AG10803 (cell line): Measurements from ENCODE around the gene L3MBTL3.

Experiments
- DNase-seq: peaks from one replicate; pipeline ENCODE4 v3.0.0; 2010; ENCODE audit warnings: low read depth
- H3K4me3 ChIP-seq: 2 replicates; pipeline ENCODE4 v1.5.1; 2011; ENCODE audit warnings: mild to moderate bottlenecking, low read length, control low read depth
- CTCF ChIP-seq: conservative IDR thresholded peaks from 2 replicates; pipeline ENCODE4 v1.5.1; 2011; ENCODE audit warnings: mild to moderate bottlenecking, low read length, control low read depth, inconsistent platforms

Gene L3MBTL3

GRCh38 chr6:130176378-130176777 is 158.0 kb downstream of the L3MBTL3 start:
- TF ChIP-seq CTCF: no peak
- DNase-seq: no peak
- no peak overlapping the region for H3K4me3 ChIP-seq

- no peak for TF ChIP-seq CTCF
- DNase-seq: peak; percentile 81
- no peak overlapping the region for H3K4me3 ChIP-seq
Measured at GRCh38 chr6:130178692-130179091, 160.3 kb downstream of the L3MBTL3 start.

GRCh38 chr6:130182466-130182865 is 164.1 kb downstream of the L3MBTL3 start:
- no peak for DNase-seq
- H3K4me3 ChIP-seq: no peak overlapping the region
- no peak for TF ChIP-seq CTCF

- H3K4me3 ChIP-seq: no peak overlapping the region
- no peak for DNase-seq
- no peak for TF ChIP-seq CTCF
Measured at GRCh38 chr6:130183271-130184222, 165.2 kb downstream of the L3MBTL3 start.

GRCh38 chr6:130185658-130186057 is 167.3 kb downstream of the L3MBTL3 start:
- no peak for DNase-seq
- H3K4me3 ChIP-seq: no peak overlapping the region
- no peak for TF ChIP-seq CTCF

GRCh38 chr6:130187335-130188206 is 169.2 kb downstream of the L3MBTL3 start:
- no peak overlapping the region for H3K4me3 ChIP-seq
- no peak for TF ChIP-seq CTCF
- DNase-seq: no peak
